ENCODE data around the gene PBLD. TPM values are rescaled to one million over a fixed set of nuclear protein-coding genes. Genes with fewer than 3 reads are reported as not detected.
"Not testable (repeated sequence)": the region's sequence is repeated elsewhere in the genome, so short reads cannot be mapped to it uniquely, and the experiment has no call there.

The PBLD gene
- total RNA-seq, 1 experiment from 2014 or later: 11.7 TPM

GRCh38 chr10:68277814-68278213 lies 54.9 kb downstream of the PBLD start:
- H3K4me3 ChIP-seq (ENCODE audit: low read depth in 2 of 2, low read length in 2 of 2); H3K36me3 ChIP-seq (ENCODE audit: control insufficient read depth, insufficient read depth, low read length); H3K27ac ChIP-seq (ENCODE audit: low read length); intact Hi-C loops (cut with micrococcal nuclease; ENCODE audit: unreplicated experiment); BruUV-seq (replicated peaks); POLR2A ChIA-PET; DNase-seq (ENCODE audit: low read depth, low spot score); H3K9me3 ChIP-seq (ENCODE audit: control insufficient read depth, insufficient read depth, low read depth, low read length); ATAC-seq; H3K4me1 ChIP-seq (ENCODE audit: control insufficient read depth, insufficient read depth, low read length); in situ Hi-C loops (cut with HindIII; ENCODE audit: low pct_unique_long_range_greater_than_20kb, low sequenced_read_pairs); CTCF ChIA-PET; H3K27me3 ChIP-seq (ENCODE audit: control insufficient read depth, insufficient read depth, low read length): not testable (repeated sequence)

GRCh38 chr10:68276224-68276623 lies 56.5 kb downstream of the PBLD start:
- CTCF ChIA-PET: no interaction called here
- intact Hi-C loops (cut with micrococcal nuclease; ENCODE audit: unreplicated experiment): no loop called here
- no peak overlapping the region for H3K27ac ChIP-seq (ENCODE audit: low read length)
- ATAC-seq (no peak), DNase-seq (ENCODE audit: low read depth, low spot score) (no peak)
- no peaks in the 10 kb centered on the region for H3K9me3 ChIP-seq (ENCODE audit: control insufficient read depth, insufficient read depth, low read depth, low read length)
- no peaks in the 10 kb centered on the region for H3K4me1 ChIP-seq (ENCODE audit: control insufficient read depth, insufficient read depth, low read length)
- no peaks in the 10 kb centered on the region for H3K36me3 ChIP-seq (ENCODE audit: control insufficient read depth, insufficient read depth, low read length)
- H3K27me3 ChIP-seq (ENCODE audit: control insufficient read depth, insufficient read depth, low read length): no peaks in the 10 kb centered on the region
- no peak overlapping the region for H3K4me3 ChIP-seq (ENCODE audit: low read depth in 2 of 2, low read length in 2 of 2)
- in situ Hi-C loops (cut with HindIII; ENCODE audit: low pct_unique_long_range_greater_than_20kb, low sequenced_read_pairs): no loop called here
- BruUV-seq (replicated peaks): no TSS peak
- POLR2A ChIA-PET: no interaction called here
- no peak for TF ChIP-seq SIN3A (IDR thresholded peaks at IDR 0.05; ENCODE audit: borderline replicate concordance, insufficient read depth, low read depth, low read length)
- TF ChIP-seq TCF7L2 (IDR thresholded peaks at IDR 0.05; ENCODE audit: low read depth, low read length): no peak
- TF ChIP-seq CTCF (IDR thresholded peaks at IDR 0.05): no peak
- TF ChIP-seq POLR2AphosphoS5 (IDR thresholded peaks at IDR 0.05; ENCODE audit: low read depth, low read length): no peak
- TF ChIP-seq REST (IDR thresholded peaks at IDR 0.05; ENCODE audit: insufficient read depth in 1 of 2, low read depth in 2 of 2, low read length in 1 of 2): no peak

GRCh38 chr10:68275600-68276126 lies 57.1 kb downstream of the PBLD start:
- DNase-seq (ENCODE audit: low read depth, low spot score) (no peak), ATAC-seq (no peak)
- Histone ChIP-seq H3K4me1 (ENCODE audit: control insufficient read depth, insufficient read depth, low read length) (no peaks in the 10 kb centered on the region), H3K27ac (ENCODE audit: low read length) (no peak overlapping the region), H3K9me3 (ENCODE audit: control insufficient read depth, insufficient read depth, low read depth, low read length) (no peaks in the 10 kb centered on the region), H3K4me3 (ENCODE audit: low read depth in 2 of 2, low read length in 2 of 2) (no peak overlapping the region), H3K36me3 (ENCODE audit: control insufficient read depth, insufficient read depth, low read length) (no peaks in the 10 kb centered on the region), H3K27me3 (ENCODE audit: control insufficient read depth, insufficient read depth, low read length) (no peaks in the 10 kb centered on the region)
- no TSS peak for BruUV-seq (replicated peaks)
- CTCF ChIA-PET: no interaction called here
- TF ChIP-seq SIN3A (IDR thresholded peaks at IDR 0.05; ENCODE audit: borderline replicate concordance, insufficient read depth, low read depth, low read length) (no peak), CTCF (IDR thresholded peaks at IDR 0.05) (no peak), TCF7L2 (IDR thresholded peaks at IDR 0.05; ENCODE audit: low read depth, low read length) (no peak), POLR2AphosphoS5 (IDR thresholded peaks at IDR 0.05; ENCODE audit: low read depth, low read length) (no peak), REST (IDR thresholded peaks at IDR 0.05; ENCODE audit: insufficient read depth in 1 of 2, low read depth in 2 of 2, low read length in 1 of 2) (no peak)
- in situ Hi-C loops (cut with HindIII; ENCODE audit: low pct_unique_long_range_greater_than_20kb, low sequenced_read_pairs) (no loop called here), intact Hi-C loops (cut with micrococcal nuclease; ENCODE audit: unreplicated experiment) (no loop called here)
- POLR2A ChIA-PET: no interaction called here

All from Panc1 (cell line).